SU-DHL-6 (cell line): ENCODE data around the gene TWSG1.

Experiments
- EZH2phosphoT487 ChIP-seq: fragments of 200-600 bp; sonication (generic), shearing (Covaris generic); conservative IDR thresholded peaks from 2 replicates; pipeline ENCODE4 v1.6.1; 2018; ENCODE audit warnings: mild to moderate bottlenecking, antibody characterized with exemption, low read length, moderate library complexity, mixed read lengths
- TF ChIP-seq, protein P1 (sequence below): fragments of 200-600 bp; sonication (generic); IDR thresholded peaks from one replicate; pipeline ENCODE4 v1.5.1; 2017; ENCODE audit warnings: antibody characterized with exemption, mild to moderate bottlenecking, low read length, moderate library complexity; ENCODE audit not compliant: insufficient read depth, poor library complexity, severe bottlenecking

DNA sequence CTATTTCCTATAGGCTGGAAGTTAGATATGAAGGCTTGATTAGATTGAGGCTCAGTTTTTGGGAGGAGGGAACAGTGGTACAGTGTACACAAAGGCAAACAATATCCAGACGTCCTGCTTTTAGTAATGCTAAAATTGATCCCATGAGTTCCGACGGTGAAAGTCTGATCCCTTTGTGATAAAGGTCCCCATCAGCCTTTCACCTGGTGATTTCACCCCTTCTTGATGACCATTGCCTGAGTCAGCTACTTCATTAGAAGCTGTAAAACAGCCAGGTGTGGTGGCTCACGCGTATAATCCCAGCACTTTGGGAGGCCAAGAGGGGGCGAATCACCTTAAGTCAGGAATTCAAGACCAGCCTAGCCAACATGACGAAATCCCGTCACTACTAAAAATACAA, 29.7 kb downstream of the TWSG1 start:
- TF ChIP-seq, protein P1, sequence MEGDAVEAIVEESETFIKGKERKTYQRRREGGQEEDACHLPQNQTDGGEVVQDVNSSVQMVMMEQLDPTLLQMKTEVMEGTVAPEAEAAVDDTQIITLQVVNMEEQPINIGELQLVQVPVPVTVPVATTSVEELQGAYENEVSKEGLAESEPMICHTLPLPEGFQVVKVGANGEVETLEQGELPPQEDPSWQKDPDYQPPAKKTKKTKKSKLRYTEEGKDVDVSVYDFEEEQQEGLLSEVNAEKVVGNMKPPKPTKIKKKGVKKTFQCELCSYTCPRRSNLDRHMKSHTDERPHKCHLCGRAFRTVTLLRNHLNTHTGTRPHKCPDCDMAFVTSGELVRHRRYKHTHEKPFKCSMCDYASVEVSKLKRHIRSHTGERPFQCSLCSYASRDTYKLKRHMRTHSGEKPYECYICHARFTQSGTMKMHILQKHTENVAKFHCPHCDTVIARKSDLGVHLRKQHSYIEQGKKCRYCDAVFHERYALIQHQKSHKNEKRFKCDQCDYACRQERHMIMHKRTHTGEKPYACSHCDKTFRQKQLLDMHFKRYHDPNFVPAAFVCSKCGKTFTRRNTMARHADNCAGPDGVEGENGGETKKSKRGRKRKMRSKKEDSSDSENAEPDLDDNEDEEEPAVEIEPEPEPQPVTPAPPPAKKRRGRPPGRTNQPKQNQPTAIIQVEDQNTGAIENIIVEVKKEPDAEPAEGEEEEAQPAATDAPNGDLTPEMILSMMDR = no peak
- no peak for TF ChIP-seq EZH2phosphoT487
